AG04449 (cell line): ENCODE measurements around the gene ABI3.

Source experiments
- CTCF ChIA-PET: fragments of 350-600 bp; formaldehyde crosslinking; extraction: SDS; loops from one replicate; lab custom pipeline; 2021; ENCODE audit warnings: antibody characterized with exemption; lab: Yijun Ruan, JAX
- POLR2A ChIA-PET: fragments of 400-600, 350-600 bp; formaldehyde crosslinking; extraction: SDS; loops from one replicate; lab custom pipeline; 2020; ENCODE audit warnings: antibody characterized with exemption, inconsistent platforms; lab: Yijun Ruan, JAX
- DNase-seq: peaks from one replicate; pipeline ENCODE4 v3.0.0-alpha.2; 2010; ENCODE audit warnings: low read depth, low spot score
- H3K4me3 ChIP-seq: 2 replicates; pipeline ENCODE4 v1.5.1; 2011; ENCODE audit warnings: low read depth, mild to moderate bottlenecking, control low read depth, low read length
- TF ChIP-seq, protein P1 (sequence below): IDR thresholded peaks from one replicate; pipeline ENCODE4 v1.5.1; 2011; ENCODE audit warnings: mild to moderate bottlenecking, moderate library complexity, low read length, control low read depth, inconsistent platforms; ENCODE audit not compliant: insufficient read depth; ENCODE audit errors: missing control alignments

Gene ABI3

DNA sequence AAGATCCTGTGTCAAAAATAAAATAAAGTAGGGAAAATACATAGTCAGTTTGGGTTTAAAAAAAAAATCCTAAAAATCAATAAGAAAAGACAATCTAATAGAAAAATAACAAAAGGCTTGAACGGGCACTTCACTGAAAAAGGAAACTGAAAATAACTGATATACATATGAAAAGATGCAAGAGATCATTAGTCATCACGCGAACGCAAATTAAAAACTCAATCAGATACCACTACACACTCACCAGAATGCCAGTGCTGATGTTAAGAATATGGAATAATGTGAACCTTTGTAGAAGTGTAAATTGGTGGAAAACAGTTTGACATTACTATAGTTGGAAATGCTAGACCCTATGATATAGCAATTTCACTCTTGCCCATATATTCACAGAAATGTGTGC, 14.8 kb upstream of the ABI3 start:
- POLR2A ChIA-PET, result no interaction called here
- no peak overlapping the region for H3K4me3 ChIP-seq
- TF ChIP-seq, protein P1, sequence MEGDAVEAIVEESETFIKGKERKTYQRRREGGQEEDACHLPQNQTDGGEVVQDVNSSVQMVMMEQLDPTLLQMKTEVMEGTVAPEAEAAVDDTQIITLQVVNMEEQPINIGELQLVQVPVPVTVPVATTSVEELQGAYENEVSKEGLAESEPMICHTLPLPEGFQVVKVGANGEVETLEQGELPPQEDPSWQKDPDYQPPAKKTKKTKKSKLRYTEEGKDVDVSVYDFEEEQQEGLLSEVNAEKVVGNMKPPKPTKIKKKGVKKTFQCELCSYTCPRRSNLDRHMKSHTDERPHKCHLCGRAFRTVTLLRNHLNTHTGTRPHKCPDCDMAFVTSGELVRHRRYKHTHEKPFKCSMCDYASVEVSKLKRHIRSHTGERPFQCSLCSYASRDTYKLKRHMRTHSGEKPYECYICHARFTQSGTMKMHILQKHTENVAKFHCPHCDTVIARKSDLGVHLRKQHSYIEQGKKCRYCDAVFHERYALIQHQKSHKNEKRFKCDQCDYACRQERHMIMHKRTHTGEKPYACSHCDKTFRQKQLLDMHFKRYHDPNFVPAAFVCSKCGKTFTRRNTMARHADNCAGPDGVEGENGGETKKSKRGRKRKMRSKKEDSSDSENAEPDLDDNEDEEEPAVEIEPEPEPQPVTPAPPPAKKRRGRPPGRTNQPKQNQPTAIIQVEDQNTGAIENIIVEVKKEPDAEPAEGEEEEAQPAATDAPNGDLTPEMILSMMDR, result no peak
- no peak for DNase-seq
- CTCF ChIA-PET, result interaction anchor here (1.6 to 17.4 kb wide), 2 partner anchors 32 to 95 kb away, joined by 4 to 165 read pairs; partner anchors contain the start of gene PHOSPHO1

DNA sequence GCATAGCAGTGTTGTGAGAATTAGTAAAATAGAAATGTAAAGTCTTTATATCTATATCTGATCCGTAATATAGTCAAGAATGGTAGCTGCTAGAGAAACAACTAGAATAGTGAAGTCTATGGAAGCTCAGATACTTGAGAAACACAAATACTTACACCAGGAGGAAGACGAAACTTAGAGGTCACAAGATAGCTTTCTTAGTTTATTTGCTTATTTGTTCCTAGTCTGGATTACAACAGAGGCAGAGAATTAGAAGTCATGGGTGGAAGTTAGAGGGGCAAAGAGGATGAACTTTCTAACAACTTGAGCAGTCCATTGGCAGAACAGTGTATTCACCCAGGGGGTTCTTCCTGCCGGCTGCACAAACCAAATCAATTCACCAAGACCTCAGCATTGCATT, 14.0 kb upstream of the ABI3 start:
- ChIA-PET POLR2A (no interaction called here), CTCF (interaction anchor here (17.4 kb wide), 1 partner anchor 31 kb away, joined by 165 read pairs; the partner anchor contains the start of gene PHOSPHO1)
- TF ChIP-seq, protein P1, result no peak
- no peak overlapping the region for H3K4me3 ChIP-seq
- no peak for DNase-seq

DNA sequence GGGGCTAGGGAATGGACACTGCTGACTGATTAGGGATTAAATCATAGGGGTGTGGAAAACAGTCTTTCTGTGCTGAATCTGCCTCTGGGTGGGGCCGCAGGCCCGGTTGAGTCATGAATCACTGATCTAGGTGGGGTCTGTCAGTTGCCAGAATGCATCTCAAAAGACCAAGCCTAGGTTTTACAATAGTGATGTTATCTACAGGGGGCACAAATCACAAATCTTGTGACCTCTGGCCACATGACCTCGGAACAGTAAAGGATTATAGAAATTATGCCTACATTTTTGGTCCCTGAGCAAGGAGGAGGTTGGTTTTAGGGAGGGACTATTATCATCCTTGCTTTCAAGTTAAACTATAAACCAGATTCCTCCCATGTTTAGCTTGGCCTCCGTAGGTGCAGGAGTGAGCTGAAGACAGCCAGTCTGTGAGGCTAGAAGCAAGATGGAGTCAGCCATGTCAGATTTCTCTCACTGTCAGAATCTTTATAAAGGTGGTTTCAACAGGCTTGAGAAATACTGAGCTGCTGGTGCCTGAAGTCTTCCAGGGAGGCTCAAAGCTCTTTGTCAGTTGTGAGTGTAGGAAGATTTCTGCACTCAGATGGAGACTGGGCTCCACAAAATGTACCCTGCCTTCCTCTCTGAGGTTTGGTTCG, 13.0 kb upstream of the ABI3 start:
- POLR2A ChIA-PET, result no interaction called here
- no peak for DNase-seq
- CTCF ChIA-PET, result interaction anchor here (0.9 to 17.4 kb wide), 4 partner anchors 17 to 93 kb away, joined by 3 to 165 read pairs (median 12); partner anchors contain the start of gene PHOSPHO1
- TF ChIP-seq, protein P1, result no peak
- no peak overlapping the region for H3K4me3 ChIP-seq

DNA sequence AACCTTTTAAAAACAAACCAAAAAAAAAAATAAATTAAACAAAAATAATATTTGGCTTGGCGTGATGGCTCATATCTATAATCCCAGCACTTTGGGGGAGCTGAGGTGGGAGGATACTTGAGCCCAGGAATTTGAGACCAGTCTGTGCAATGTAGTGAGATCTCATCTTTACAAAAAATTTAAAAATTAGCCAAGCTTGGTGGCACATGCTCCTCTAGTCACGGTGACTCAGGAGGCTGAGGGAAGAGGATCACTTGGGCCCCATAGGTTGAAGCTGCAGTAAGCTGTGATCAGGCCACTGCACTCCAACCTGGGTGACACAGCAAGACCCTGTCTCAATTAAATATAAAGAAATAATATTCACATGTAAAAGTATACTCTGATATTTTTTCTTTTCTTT, 12.3 kb upstream of the ABI3 start:
- CTCF ChIA-PET, result interaction anchor here (0.9 to 17.4 kb wide), 4 partner anchors 17 to 93 kb away, joined by 3 to 165 read pairs (median 12); partner anchors contain the start of gene PHOSPHO1

DNA sequence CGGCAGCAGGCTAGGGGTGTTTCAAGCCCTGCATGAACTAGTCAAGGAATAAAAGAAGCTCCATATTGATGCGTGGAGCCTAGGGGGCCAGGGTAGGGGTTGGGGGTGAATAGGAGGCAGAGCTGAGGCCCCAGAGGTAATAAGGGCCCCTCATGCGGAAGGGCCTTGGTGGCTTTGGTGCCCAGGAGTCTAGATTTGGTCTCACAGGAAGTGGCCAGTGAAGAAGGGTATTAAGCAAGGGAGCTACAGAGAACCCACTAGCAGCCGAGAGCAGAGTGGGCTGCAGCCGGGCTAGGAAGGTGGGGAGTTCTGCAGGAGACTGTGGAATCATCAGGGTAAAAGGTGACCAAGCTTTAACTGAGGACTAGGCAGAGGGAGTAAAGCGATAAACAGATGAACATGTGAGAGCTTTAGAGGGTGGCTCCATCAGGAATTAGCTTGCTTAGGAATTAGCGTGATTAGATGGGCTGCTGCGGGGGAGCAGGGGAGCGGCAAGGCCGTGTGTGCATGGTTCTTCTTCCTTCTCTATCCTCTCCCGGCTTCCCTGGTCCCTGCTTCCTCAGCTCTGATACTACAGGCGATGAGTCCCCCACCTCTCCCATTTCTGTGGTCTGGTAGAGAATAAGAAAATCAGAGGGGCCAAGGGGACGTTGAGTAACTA, 10.0 kb upstream of the ABI3 start:
- H3K4me3 ChIP-seq, result no peak overlapping the region
- CTCF ChIA-PET, result interaction anchor here (1.3 to 17.4 kb wide), 5 partner anchors 9 to 27 kb away, joined by 3 to 165 read pairs (median 6); partner anchors contain the start of gene PHOSPHO1
- TF ChIP-seq, protein P1, result no peak
- POLR2A ChIA-PET, result interaction anchor here (0.6 to 0.8 kb wide), 2 partner anchors 53 to 59 kb away, joined by 3 read pairs; no protein-coding TSS in a partner anchor
- no peak for DNase-seq

More for the DNA sequence above, 12.3 kb upstream of the ABI3 start:
- TF ChIP-seq, protein P1, result no peak
- no peak for DNase-seq
- no peak overlapping the region for H3K4me3 ChIP-seq
- POLR2A ChIA-PET, result interaction anchor here (1.1 kb wide), 1 partner anchor 14 kb away, joined by 3 read pairs; no protein-coding TSS in a partner anchor

DNA sequence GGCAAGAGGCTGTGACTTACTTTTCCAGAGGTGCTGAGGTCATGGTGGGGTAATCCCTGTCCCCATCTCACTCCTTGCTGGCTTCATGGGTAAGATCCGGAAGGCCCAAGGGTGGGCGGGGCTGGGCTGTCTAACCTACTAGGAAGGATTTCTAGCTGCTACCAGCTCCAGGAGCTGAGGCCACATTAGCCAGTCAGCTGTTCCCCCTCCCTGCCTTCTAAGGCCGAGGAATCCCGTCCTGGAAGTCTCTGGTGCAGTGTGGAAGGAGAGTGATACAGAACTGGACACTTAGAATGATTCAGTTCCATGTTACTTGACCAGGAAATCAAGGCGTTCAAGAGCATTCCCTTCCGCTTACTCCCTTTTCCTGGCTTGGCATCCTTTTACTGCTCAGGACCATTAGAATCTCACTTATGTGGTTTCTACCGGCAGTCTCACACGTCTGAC, 9.0 kb upstream of the ABI3 start:
- POLR2A ChIA-PET, result interaction anchor here (1.4 kb wide), 1 partner anchor 54 kb away, joined by 4 read pairs; no protein-coding TSS in a partner anchor
- H3K4me3 ChIP-seq, result no peak overlapping the region

More for the DNA sequence above, 9.0 kb upstream of the ABI3 start:
- DNase-seq, result peak; percentile 46
- TF ChIP-seq, protein P1, result no peak
- CTCF ChIA-PET, result interaction anchor here (1.3 to 17.4 kb wide), 4 partner anchors 8 to 26 kb away, joined by 3 to 165 read pairs (median 16); partner anchors contain the start of gene PHOSPHO1
